Stimulated activated CD4-positive, alpha-beta T cell treated with anti-CD3 and anti-CD28 coated beads, Interleukin-15, amount 100 ng/mL, for 1 hour (primary cell): ENCODE results near the gene AKT3.
"Not testable (repeated sequence)": the region's sequence is repeated elsewhere in the genome, so short reads cannot be mapped to it uniquely, and the experiment has no call there.

ENCODE experiments used
- DNase-seq, 2 donors: peaks; one replicate each; pipeline ENCODE4 v3.0.0-alpha.2; 2020; ENCODE audit warnings: low read depth in 1 of 2, low spot score in 1 of 2

AKT3 gene

GRCh38 chr1:243842161-243842560, 7.9 kb downstream of the AKT3 start:
- DNase-seq = no peak

GRCh38 chr1:243841507-243841906, 8.5 kb downstream of the AKT3 start:
- no peak for DNase-seq

- DNase-seq = no peak
These were observed 12.0 kb downstream of the AKT3 start for GRCh38 chr1:243837907-243838535.

GRCh38 chr1:243834130-243834529, 15.9 kb downstream of the AKT3 start:
- DNase-seq = no peak

GRCh38 chr1:243831463-243831862, 18.6 kb downstream of the AKT3 start:
- no peak for DNase-seq

- no peak for DNase-seq
These were observed 22.8 kb downstream of the AKT3 start for GRCh38 chr1:243827206-243827605.

- not testable (repeated sequence) for DNase-seq
These were observed 25.1 kb downstream of the AKT3 start for GRCh38 chr1:243824907-243825306.

GRCh38 chr1:243821177-243821680, 28.8 kb downstream of the AKT3 start:
- DNase-seq = no peak

GRCh38 chr1:243819438-243819839, 30.6 kb downstream of the AKT3 start:
- DNase-seq = no peak

GRCh38 chr1:243818978-243819377, 31.1 kb downstream of the AKT3 start:
- DNase-seq = no peak

- DNase-seq = no peak
These were observed 35.3 kb downstream of the AKT3 start for GRCh38 chr1:243814718-243815117.

GRCh38 chr1:243807346-243807745, 42.7 kb downstream of the AKT3 start:
- DNase-seq = not testable (repeated sequence)

GRCh38 chr1:243806310-243806709, 43.7 kb downstream of the AKT3 start:
- no peak for DNase-seq

- DNase-seq = no peak
These were observed 47.3 kb downstream of the AKT3 start for GRCh38 chr1:243802736-243803135.

- DNase-seq = no peak
These were observed 48.7 kb downstream of the AKT3 start for GRCh38 chr1:243801378-243801777.

GRCh38 chr1:243799908-243800307, 50.1 kb downstream of the AKT3 start:
- no peak for DNase-seq

- no peak for DNase-seq
These were observed 51.3 kb downstream of the AKT3 start for GRCh38 chr1:243798726-243799125.

- no peak for DNase-seq
These were observed 54.0 kb downstream of the AKT3 start for GRCh38 chr1:243796016-243796415.

GRCh38 chr1:243793298-243793697, 56.7 kb downstream of the AKT3 start:
- DNase-seq = no peak

- DNase-seq = no peak
These were observed 57.2 kb downstream of the AKT3 start for GRCh38 chr1:243792891-243793290.

- DNase-seq = no peak
These were observed 57.6 kb downstream of the AKT3 start for GRCh38 chr1:243792401-243792800.

- no peak for DNase-seq
These were observed 58.3 kb downstream of the AKT3 start for GRCh38 chr1:243791586-243792267.

- DNase-seq = no peak
These were observed 59.6 kb downstream of the AKT3 start for GRCh38 chr1:243790404-243790803.
